Endothelial cell of umbilical vein (primary cell): Measurements from ENCODE around the gene PRMT1.

Source experiments
- EZH2 ChIP-seq: IDR thresholded peaks from 2 replicates; pipeline ENCODE4 v1.6.1; 2012; ENCODE audit warnings: borderline replicate concordance, low read depth, mild to moderate bottlenecking, moderate library complexity, low read length, inconsistent platforms; ENCODE audit not compliant: severe bottlenecking
- FOS ChIP-seq: IDR thresholded peaks from 2 replicates; pipeline ENCODE4 v1.6.1; 2011; ENCODE audit warnings: mild to moderate bottlenecking, low read length, moderate library complexity, borderline replicate concordance; ENCODE audit not compliant: insufficient read depth
- GATA2 ChIP-seq: IDR thresholded peaks from 2 replicates; pipeline ENCODE4 v1.7.0; 2011; ENCODE audit warnings: low read depth, mild to moderate bottlenecking, moderate library complexity, mixed read lengths, low read length; ENCODE audit not compliant: insufficient read length, insufficient read depth
- MYC ChIP-seq: IDR thresholded peaks from one replicate; pipeline ENCODE4 v1.6.1; 2011; ENCODE audit warnings: mild to moderate bottlenecking, low read depth, low read length
- POLR2A ChIP-seq: IDR thresholded peaks from 2 replicates; pipeline ENCODE4 v1.6.1; 2012; ENCODE audit warnings: low read depth, mild to moderate bottlenecking, control low read depth, low read length
- POLR2AphosphoS5 ChIP-seq: IDR thresholded peaks from 2 replicates; pipeline ENCODE4 v1.6.1; 2012; ENCODE audit warnings: low read depth, mild to moderate bottlenecking, control low read depth, low read length, moderate library complexity; ENCODE audit not compliant: insufficient read depth
- TF ChIP-seq, protein P1 (sequence below), 2 donors: IDR thresholded peaks; 1 replicate in 1 of 2; 2 replicates in 1 of 2; pipeline ENCODE4 v1.5.1; 2011; ENCODE audit warnings: low read length in 2 of 2, mild to moderate bottlenecking in 2 of 2, moderate library complexity in 2 of 2, control low read depth in 1 of 2, inconsistent platforms in 1 of 2, low read depth in 1 of 2; ENCODE audit not compliant: insufficient read depth in 1 of 2; ENCODE audit errors: extremely low read depth in 1 of 2

- TF ChIP-seq, protein P1, sequence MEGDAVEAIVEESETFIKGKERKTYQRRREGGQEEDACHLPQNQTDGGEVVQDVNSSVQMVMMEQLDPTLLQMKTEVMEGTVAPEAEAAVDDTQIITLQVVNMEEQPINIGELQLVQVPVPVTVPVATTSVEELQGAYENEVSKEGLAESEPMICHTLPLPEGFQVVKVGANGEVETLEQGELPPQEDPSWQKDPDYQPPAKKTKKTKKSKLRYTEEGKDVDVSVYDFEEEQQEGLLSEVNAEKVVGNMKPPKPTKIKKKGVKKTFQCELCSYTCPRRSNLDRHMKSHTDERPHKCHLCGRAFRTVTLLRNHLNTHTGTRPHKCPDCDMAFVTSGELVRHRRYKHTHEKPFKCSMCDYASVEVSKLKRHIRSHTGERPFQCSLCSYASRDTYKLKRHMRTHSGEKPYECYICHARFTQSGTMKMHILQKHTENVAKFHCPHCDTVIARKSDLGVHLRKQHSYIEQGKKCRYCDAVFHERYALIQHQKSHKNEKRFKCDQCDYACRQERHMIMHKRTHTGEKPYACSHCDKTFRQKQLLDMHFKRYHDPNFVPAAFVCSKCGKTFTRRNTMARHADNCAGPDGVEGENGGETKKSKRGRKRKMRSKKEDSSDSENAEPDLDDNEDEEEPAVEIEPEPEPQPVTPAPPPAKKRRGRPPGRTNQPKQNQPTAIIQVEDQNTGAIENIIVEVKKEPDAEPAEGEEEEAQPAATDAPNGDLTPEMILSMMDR (IDR thresholded peaks at IDR 0.05; ENCODE audit: extremely low read depth in 1 of 2, insufficient read depth in 1 of 2, low read depth in 1 of 2, low read length in 2 of 2), result no peak
- TF ChIP-seq MYC (no peak), FOS (no peak), POLR2AphosphoS5 (no peak), EZH2 (no peak), POLR2A (no peak), GATA2 (no peak)
Measured at GRCh38 chr19:49681830-49682229, 4.8 kb downstream of the PRMT1 start.
